Endothelial cell of umbilical vein (primary cell): ENCODE data around the gene GAB1. TPM values are rescaled to one million over a fixed set of nuclear protein-coding genes. Genes with fewer than 3 reads are reported as not detected.

Experiments used
- BruUV-seq: library from RNA; stranded (reverse); fragments of 400-500 nt; replicated peaks from 2 replicates; lab custom pipeline; 2021; lab: Mats Ljungman, UMichigan
- CTCF ChIA-PET: fragments of 300-600, 350-600 bp; sonication (Branson Sonifier 250); formaldehyde crosslinking; loops from one replicate; lab custom pipeline; 2021; ENCODE audit warnings: antibody characterized with exemption, inconsistent platforms; lab: Charles Lee
- POLR2A ChIA-PET: fragments of 300-600, 350-600 bp; sonication (Branson Sonifier 250); formaldehyde crosslinking; loops from one replicate; lab custom pipeline; 2021; ENCODE audit warnings: antibody characterized with exemption, inconsistent platforms; lab: Charles Lee
- DNase-seq: peaks from one replicate; pipeline ENCODE4 v3.0.0-alpha.2; 2011; ENCODE audit warnings: low read depth, low spot score
- FAIRE-seq: peaks from 2 replicates; lab custom pipeline; 2011; peaks lifted over from hg19 to GRCh38; lab: Jason Lieb, UNC
- H2AFZ ChIP-seq: 2 replicates; pipeline ENCODE4 v1.6.0; 2012; ENCODE audit warnings: low read depth, low read length, control low read depth, inconsistent platforms
- H3K27ac ChIP-seq: 2 replicates; pipeline ENCODE4 v1.5.1; 2011; ENCODE audit warnings: low read depth, mild to moderate bottlenecking, control low read depth, low read length, moderate library complexity; ENCODE audit not compliant: insufficient read depth
- H3K27me3 ChIP-seq, 2 experiments: 2 replicates each; pipeline versions ENCODE4 v1.6.0 to v1.6.1; 2011; ENCODE audit warnings: low read length in 2 of 2, mixed read lengths in 1 of 2; ENCODE audit not compliant: control insufficient read depth in 2 of 2, insufficient read depth in 2 of 2
- H3K36me3 ChIP-seq, 2 experiments: 2 replicates in 1 of 2; 3 replicates in 1 of 2; pipeline ENCODE4 v1.5.1; 2011; ENCODE audit warnings: low read length in 2 of 2, mild to moderate bottlenecking in 1 of 2, moderate library complexity in 1 of 2; ENCODE audit not compliant: control insufficient read depth in 2 of 2, insufficient read depth in 2 of 2; ENCODE audit errors: extremely low read depth in 1 of 2
- H3K4me1 ChIP-seq: 3 replicates; pipeline ENCODE4 v1.5.1; 2011; ENCODE audit warnings: mild to moderate bottlenecking, low read length; ENCODE audit not compliant: control insufficient read depth, insufficient read depth; ENCODE audit errors: extremely low read depth
- H3K4me2 ChIP-seq: 2 replicates; pipeline ENCODE4 v1.6.1; 2011; ENCODE audit warnings: low read length, control low read depth, mixed read lengths; ENCODE audit not compliant: insufficient read depth
- H3K4me3 ChIP-seq, 3 experiments: fragments of 200-600 bp in 1 of 3; sonication (generic), shearing (Covaris generic) in 1 of 3; replicated peaks in 1 of 3; 2 replicates each; pipeline ENCODE4 v1.5.1; 2011 to 2016; ENCODE audit warnings: control low read depth in 3 of 3, low read length in 3 of 3, mild to moderate bottlenecking in 2 of 3, inconsistent platforms in 1 of 3, low read depth in 1 of 3, moderate library complexity in 1 of 3; ENCODE audit not compliant: insufficient read depth in 1 of 3
- H3K79me2 ChIP-seq: 2 replicates; pipeline ENCODE4 v1.6.0; 2012; ENCODE audit warnings: low read length, inconsistent platforms; ENCODE audit not compliant: control insufficient read depth, insufficient read depth
- H3K9ac ChIP-seq: replicated peaks from 2 replicates; pipeline ENCODE3; 2011; ENCODE audit warnings: low read length, control low read depth; ENCODE audit not compliant: insufficient read depth; ENCODE audit errors: extremely low read depth
- H3K9me1 ChIP-seq: replicated peaks from 3 replicates; pipeline ENCODE4 v1.6.0; 2011; ENCODE audit warnings: mild to moderate bottlenecking, low read length; ENCODE audit not compliant: control insufficient read depth, insufficient read depth; ENCODE audit errors: extremely low read depth
- H3K9me3 ChIP-seq: replicated peaks from 2 replicates; pipeline ENCODE4 v1.5.1; 2012; ENCODE audit warnings: low read length, inconsistent platforms; ENCODE audit not compliant: control insufficient read depth, insufficient read depth
- H4K20me1 ChIP-seq: replicated peaks from 2 replicates; pipeline ENCODE3; 2011; ENCODE audit warnings: mild to moderate bottlenecking, low read length; ENCODE audit not compliant: control insufficient read depth, insufficient read depth; ENCODE audit errors: extremely low read depth
- EZH2 ChIP-seq: IDR thresholded peaks from 2 replicates; pipeline ENCODE4 v1.6.1; 2012; ENCODE audit warnings: borderline replicate concordance, low read depth, mild to moderate bottlenecking, moderate library complexity, low read length, inconsistent platforms; ENCODE audit not compliant: severe bottlenecking
- GATA2 ChIP-seq: IDR thresholded peaks from 2 replicates; pipeline ENCODE4 v1.7.0; 2011; ENCODE audit warnings: low read depth, mild to moderate bottlenecking, moderate library complexity, mixed read lengths, low read length; ENCODE audit not compliant: insufficient read length, insufficient read depth
- JUN ChIP-seq: IDR thresholded peaks from 2 replicates; pipeline ENCODE4 v1.6.1; 2011; ENCODE audit warnings: borderline replicate concordance, low read depth; ENCODE audit not compliant: insufficient read length, insufficient read depth
- POLR2A ChIP-seq: IDR thresholded peaks from 2 replicates; pipeline ENCODE4 v1.6.1; 2012; ENCODE audit warnings: low read depth, mild to moderate bottlenecking, control low read depth, low read length
- POLR2AphosphoS5 ChIP-seq: IDR thresholded peaks from 2 replicates; pipeline ENCODE4 v1.6.1; 2012; ENCODE audit warnings: low read depth, mild to moderate bottlenecking, control low read depth, low read length, moderate library complexity; ENCODE audit not compliant: insufficient read depth
- dilution Hi-C: fragments of 300-500 bp; cut with MboI; formaldehyde crosslinking; loops from one replicate; pipeline ENCODE4 v1.15.0; 2019; ENCODE audit warnings: low sequenced_read_pairs; ENCODE audit not compliant: extremely low pct_ligation_motif_present
- intact Hi-C: fragments of 100-400 bp; cut with micrococcal nuclease; formaldehyde crosslinking; loops from one replicate; pipeline ENCODE4 v1.10.0; 2022
- polyA plus RNA-seq, 4 experiments: library from polyadenylated mRNA; depleted of rRNA in 3 of 4; stranded (reverse) in 3 of 4; unstranded in 1 of 4; fragments of >200 nt; gene quantifications; 2 replicates each; pipeline versions ENCODE4 v1.2.1 to v1.2.3, GENCODE V29; 2011 to 2012; ENCODE audit warnings: missing spikeins in 1 of 4
- total RNA-seq: library from RNA; stranded (reverse); gene quantifications from 2 replicates; pipeline ENCODE4 v1.2.3, GENCODE V29; 2021
- TF ChIP-seq, protein P1 (sequence below), 2 donors: IDR thresholded peaks; 1 replicate in 1 of 2; 2 replicates in 1 of 2; pipeline ENCODE4 v1.5.1; 2011; ENCODE audit warnings: low read length in 2 of 2, mild to moderate bottlenecking in 2 of 2, moderate library complexity in 2 of 2, control low read depth in 1 of 2, inconsistent platforms in 1 of 2, low read depth in 1 of 2; ENCODE audit not compliant: insufficient read depth in 1 of 2; ENCODE audit errors: extremely low read depth in 1 of 2

The GAB1 gene
- total and polyA plus RNA-seq, 2 donors (not counting 3 experiments of a cell fraction or from before 2014, with no cell fraction given): 9.3 to 37.7 TPM

DNA sequence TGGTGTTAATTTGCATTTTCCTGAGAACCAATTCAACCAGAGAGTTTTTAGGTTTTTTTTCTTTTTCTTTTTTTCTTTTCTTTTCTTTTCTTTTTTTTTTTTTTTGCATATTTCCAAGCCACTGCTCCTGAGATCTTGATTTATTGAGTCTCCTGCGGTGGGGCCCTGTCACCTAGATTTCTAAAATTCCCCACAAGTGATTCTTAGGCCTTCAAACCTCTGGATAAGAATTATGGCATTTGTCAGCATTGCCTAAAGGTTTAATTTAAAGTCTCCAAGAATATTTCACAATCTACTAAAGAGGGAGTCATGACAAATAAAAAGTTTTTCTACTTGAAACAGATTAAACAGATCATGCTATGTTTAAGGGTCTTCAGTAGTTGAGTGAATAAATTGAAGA is 84.9 kb downstream of the GAB1 start:
- Histone ChIP-seq H4K20me1 (no peaks in the 10 kb centered on the region), H3K9me3 (no peaks in the 10 kb centered on the region), H3K4me3 (no peak overlapping the region), H3K27me3 (no peaks in the 10 kb centered on the region), H3K9ac (no peak overlapping the region), H2AFZ (no peak overlapping the region), H3K4me2 (no peak overlapping the region), H3K79me2 (no peaks in the 10 kb centered on the region), H3K36me3 (peaks cover 0 to 9% of the 10 kb centered on the region in 2 experiments), H3K4me1 (no peaks in the 10 kb centered on the region), H3K27ac (no peak overlapping the region), H3K9me1 (no peaks in the 10 kb centered on the region)
- DNase-seq (no peak), FAIRE-seq (no peak)
- dilution Hi-C loops (no loop called here), intact Hi-C loops (no loop called here)
- BruUV-seq: no TSS peak
- CTCF ChIA-PET: interaction anchor here (0.6 kb wide), 1 partner anchor 33 kb away, joined by 3 read pairs; no protein-coding TSS in a partner anchor
- TF ChIP-seq POLR2AphosphoS5: no peak
- no peak for TF ChIP-seq POLR2A
- no peak for TF ChIP-seq JUN
- no peak for TF ChIP-seq GATA2
- TF ChIP-seq, protein P1, sequence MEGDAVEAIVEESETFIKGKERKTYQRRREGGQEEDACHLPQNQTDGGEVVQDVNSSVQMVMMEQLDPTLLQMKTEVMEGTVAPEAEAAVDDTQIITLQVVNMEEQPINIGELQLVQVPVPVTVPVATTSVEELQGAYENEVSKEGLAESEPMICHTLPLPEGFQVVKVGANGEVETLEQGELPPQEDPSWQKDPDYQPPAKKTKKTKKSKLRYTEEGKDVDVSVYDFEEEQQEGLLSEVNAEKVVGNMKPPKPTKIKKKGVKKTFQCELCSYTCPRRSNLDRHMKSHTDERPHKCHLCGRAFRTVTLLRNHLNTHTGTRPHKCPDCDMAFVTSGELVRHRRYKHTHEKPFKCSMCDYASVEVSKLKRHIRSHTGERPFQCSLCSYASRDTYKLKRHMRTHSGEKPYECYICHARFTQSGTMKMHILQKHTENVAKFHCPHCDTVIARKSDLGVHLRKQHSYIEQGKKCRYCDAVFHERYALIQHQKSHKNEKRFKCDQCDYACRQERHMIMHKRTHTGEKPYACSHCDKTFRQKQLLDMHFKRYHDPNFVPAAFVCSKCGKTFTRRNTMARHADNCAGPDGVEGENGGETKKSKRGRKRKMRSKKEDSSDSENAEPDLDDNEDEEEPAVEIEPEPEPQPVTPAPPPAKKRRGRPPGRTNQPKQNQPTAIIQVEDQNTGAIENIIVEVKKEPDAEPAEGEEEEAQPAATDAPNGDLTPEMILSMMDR (IDR thresholded peaks at IDR 0.05; ENCODE audit: extremely low read depth in 1 of 2, insufficient read depth in 1 of 2, low read depth in 1 of 2, low read length in 2 of 2): no peak
- POLR2A ChIA-PET: interaction anchor here (0.7 kb wide), 1 partner anchor 1619 kb away, joined by 3 read pairs; no protein-coding TSS in a partner anchor

DNA sequence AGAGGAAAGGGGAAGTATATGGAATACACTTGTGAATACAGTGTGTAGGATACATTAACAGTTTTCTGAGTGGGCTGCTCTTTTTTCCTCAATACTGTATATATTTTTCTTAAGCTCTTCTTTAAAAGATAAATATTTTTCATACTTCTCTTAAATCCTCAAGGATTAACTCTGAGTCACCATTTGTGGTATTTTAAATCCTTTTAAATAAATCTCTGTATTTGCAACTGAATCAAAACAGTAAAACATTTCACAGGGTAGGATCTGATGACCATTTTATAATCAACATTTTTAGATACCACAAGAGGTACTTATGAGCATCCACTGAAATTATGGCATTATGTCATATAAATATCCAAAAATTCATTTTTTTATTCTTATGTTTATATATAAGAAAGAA is 87.6 kb downstream of the GAB1 start:
- BruUV-seq: no TSS peak
- Histone ChIP-seq H3K9me3 (no peaks in the 10 kb centered on the region), H3K9me1 (no peaks in the 10 kb centered on the region), H4K20me1 (no peaks in the 10 kb centered on the region), H3K4me2 (no peak overlapping the region), H3K27me3 (no peaks in the 10 kb centered on the region), H3K79me2 (no peaks in the 10 kb centered on the region), H3K27ac (no peak overlapping the region), H3K36me3 (peaks cover 0 to 4% of the 10 kb centered on the region in 2 experiments), H3K9ac (no peak overlapping the region), H3K4me1 (no peaks in the 10 kb centered on the region), H3K4me3 (no peak overlapping the region), H2AFZ (no peak overlapping the region)
- ChIA-PET CTCF (interaction anchor here (2.2 kb wide), 1 partner anchor 8 kb away, joined by 12 read pairs; no protein-coding TSS in a partner anchor), POLR2A (no interaction called here)
- no peak for DNase-seq
- no peak for TF ChIP-seq EZH2
- no peak for FAIRE-seq
- dilution Hi-C loops: no loop called here
- intact Hi-C loops: no loop called here
